GM12892 (cell line): Measurements from ENCODE around the gene LINGO1.

Experiments
- POLR2A ChIP-seq: IDR thresholded peaks from 2 replicates; pipeline ENCODE4 v1.6.1; 2011; ENCODE audit warnings: low read depth, low read length, control low read depth
- POLR2AphosphoS5 ChIP-seq: IDR thresholded peaks from 2 replicates; pipeline ENCODE4 v1.6.1; 2011; ENCODE audit warnings: low read depth, low read length, control low read depth
- TAF1 ChIP-seq: IDR thresholded peaks from 2 replicates; pipeline ENCODE4 v1.6.1; 2011; ENCODE audit warnings: low read depth, mild to moderate bottlenecking, control low read depth, low read length, borderline replicate concordance

- TF ChIP-seq POLR2AphosphoS5 = no peak
- TF ChIP-seq POLR2A = no peak
- TF ChIP-seq TAF1 = no peak
Measured at GRCh38 chr15:77627067-77627466, 5.6 kb downstream of the LINGO1 start.
